ENCODE measurements around the gene DAPK1.

Gene DAPK1

GRCh38 chr9:87520172-87520683, 22.6 kb downstream of the DAPK1 start:
- in situ Hi-C loops (cut with HindIII; ENCODE audit: low sequenced_read_pairs) = no loop called here
- no peak overlapping the region for H3K4me3 ChIP-seq (ENCODE audit: low read depth, low read length)
- no peak for DNase-seq (ENCODE audit: low read depth, low spot score)
- TF ChIP-seq, protein P1, sequence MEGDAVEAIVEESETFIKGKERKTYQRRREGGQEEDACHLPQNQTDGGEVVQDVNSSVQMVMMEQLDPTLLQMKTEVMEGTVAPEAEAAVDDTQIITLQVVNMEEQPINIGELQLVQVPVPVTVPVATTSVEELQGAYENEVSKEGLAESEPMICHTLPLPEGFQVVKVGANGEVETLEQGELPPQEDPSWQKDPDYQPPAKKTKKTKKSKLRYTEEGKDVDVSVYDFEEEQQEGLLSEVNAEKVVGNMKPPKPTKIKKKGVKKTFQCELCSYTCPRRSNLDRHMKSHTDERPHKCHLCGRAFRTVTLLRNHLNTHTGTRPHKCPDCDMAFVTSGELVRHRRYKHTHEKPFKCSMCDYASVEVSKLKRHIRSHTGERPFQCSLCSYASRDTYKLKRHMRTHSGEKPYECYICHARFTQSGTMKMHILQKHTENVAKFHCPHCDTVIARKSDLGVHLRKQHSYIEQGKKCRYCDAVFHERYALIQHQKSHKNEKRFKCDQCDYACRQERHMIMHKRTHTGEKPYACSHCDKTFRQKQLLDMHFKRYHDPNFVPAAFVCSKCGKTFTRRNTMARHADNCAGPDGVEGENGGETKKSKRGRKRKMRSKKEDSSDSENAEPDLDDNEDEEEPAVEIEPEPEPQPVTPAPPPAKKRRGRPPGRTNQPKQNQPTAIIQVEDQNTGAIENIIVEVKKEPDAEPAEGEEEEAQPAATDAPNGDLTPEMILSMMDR (IDR thresholded peaks at IDR 0.05; ENCODE audit: low read depth, low read length) = no peak

DNA sequence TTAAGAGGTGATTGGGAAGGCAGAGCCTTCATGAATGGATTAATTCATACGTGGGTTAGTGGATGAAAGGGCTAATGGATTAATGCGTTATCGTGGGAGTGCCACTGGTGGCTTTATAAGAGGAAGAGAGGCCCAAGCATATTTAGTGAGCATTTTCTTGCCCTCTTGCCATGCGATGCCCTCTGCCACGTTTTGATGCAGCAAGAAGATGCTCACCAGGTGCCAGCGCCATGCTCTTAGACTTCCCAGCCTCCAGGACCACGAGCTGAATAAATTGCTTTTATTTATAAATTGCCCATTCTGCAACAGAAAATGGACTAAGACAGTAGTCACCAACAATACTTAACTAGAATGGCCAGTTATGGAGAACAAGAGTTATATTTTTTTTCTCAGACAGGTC, 24.2 kb downstream of the DAPK1 start:
- TF ChIP-seq, protein P1 (IDR thresholded peaks at IDR 0.05; ENCODE audit: low read depth, low read length) = no peak
- no peak overlapping the region for H3K4me3 ChIP-seq (ENCODE audit: low read depth, low read length)
- DNase-seq (ENCODE audit: low read depth, low spot score) = no peak
- in situ Hi-C loops (cut with HindIII; ENCODE audit: low sequenced_read_pairs) = no loop called here

GRCh38 chr9:87524061-87524460, 26.4 kb downstream of the DAPK1 start:
- no peak overlapping the region for H3K4me3 ChIP-seq (ENCODE audit: low read depth, low read length)
- no peak for DNase-seq (ENCODE audit: low read depth, low spot score)
- TF ChIP-seq, protein P1 (IDR thresholded peaks at IDR 0.05; ENCODE audit: low read depth, low read length) = no peak
- in situ Hi-C loops (cut with HindIII; ENCODE audit: low sequenced_read_pairs) = no loop called here

DNA sequence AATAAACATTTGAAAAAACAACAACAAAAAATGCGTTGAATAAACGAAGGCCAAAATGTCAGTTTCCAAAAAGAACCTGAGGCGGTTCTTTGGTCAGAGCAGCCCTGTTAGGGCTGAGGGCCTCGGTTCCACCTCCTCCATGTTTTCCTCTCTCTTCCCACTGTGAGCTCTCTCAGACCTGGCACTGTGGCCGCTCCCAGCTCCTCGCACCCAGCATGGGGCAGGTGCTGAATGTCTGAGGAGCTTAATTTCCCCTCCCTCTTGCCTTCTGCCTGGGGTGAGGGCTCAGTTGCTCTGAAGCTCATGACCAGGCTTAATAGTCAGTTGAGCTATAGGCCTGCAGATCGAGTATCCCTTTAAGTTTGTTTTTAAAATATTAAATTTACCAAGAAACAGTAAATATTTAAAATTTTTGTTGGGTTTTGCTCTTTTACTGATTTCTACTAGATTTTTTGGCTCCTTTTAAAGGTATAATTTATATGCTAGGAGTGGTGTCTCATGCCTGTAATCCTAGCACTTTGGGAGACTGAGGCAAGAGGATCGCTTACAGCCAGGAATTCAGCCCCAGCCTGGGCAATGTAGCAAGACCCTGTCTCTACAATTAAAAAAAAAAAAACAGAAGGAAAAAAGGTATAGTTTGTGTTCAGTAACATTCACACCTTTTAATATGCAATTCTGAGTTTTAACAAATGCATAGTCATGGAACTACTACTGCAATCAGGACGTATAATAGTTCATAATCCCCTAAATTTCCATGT, 28.1 kb downstream of the DAPK1 start:
- no peak for DNase-seq (ENCODE audit: low read depth, low spot score)
- in situ Hi-C loops (cut with HindIII; ENCODE audit: low sequenced_read_pairs) = no loop called here
- no peak overlapping the region for H3K4me3 ChIP-seq (ENCODE audit: low read depth, low read length)
- TF ChIP-seq, protein P1 (IDR thresholded peaks at IDR 0.05; ENCODE audit: low read depth, low read length) = no peak

- H3K4me3 ChIP-seq (ENCODE audit: low read depth, low read length) = no peak overlapping the region
- DNase-seq (ENCODE audit: low read depth, low spot score) = no peak
- TF ChIP-seq, protein P1 (IDR thresholded peaks at IDR 0.05; ENCODE audit: low read depth, low read length) = no peak
- in situ Hi-C loops (cut with HindIII; ENCODE audit: low sequenced_read_pairs) = no loop called here
Observed at GRCh38 chr9:87527211-87527916, 29.7 kb downstream of the DAPK1 start.

- TF ChIP-seq, protein P1 (IDR thresholded peaks at IDR 0.05; ENCODE audit: low read depth, low read length) = no peak
- no peak for DNase-seq (ENCODE audit: low read depth, low spot score)
- in situ Hi-C loops (cut with HindIII; ENCODE audit: low sequenced_read_pairs) = no loop called here
- no peak overlapping the region for H3K4me3 ChIP-seq (ENCODE audit: low read depth, low read length)
Observed at GRCh38 chr9:87528969-87529368, 31.3 kb downstream of the DAPK1 start.
